Mucosa of descending colon (tissue), 3 donors: Measurements from ENCODE around the gene BCAT1. TPM values are rescaled to one million over a fixed set of nuclear protein-coding genes. Genes with fewer than 3 reads are reported as not detected.

ENCODE experiments used
- ATAC-seq: fragments of 200-7000 bp; cut with Tn5 transposase; one replicate; pipeline ENCODE4 v1.9.1; 2020; ENCODE audit warnings: mild to moderate bottlenecking, moderate library complexity
- DNase-seq, 3 donors: peaks; one replicate each; pipeline ENCODE4 v3.0.0-alpha.2; 2020
- H3K36me3 ChIP-seq: fragments of 200-600 bp; one replicate; pipeline ENCODE4 v1.8.0; 2021; ENCODE audit warnings: low read depth, mild to moderate bottlenecking
- H3K4me1 ChIP-seq: fragments of 200-600 bp; one replicate; pipeline ENCODE4 v1.8.0; 2021; ENCODE audit warnings: low read depth, mild to moderate bottlenecking
- H3K4me3 ChIP-seq: fragments of 200-600 bp; one replicate; pipeline ENCODE4 v1.8.0; 2021; ENCODE audit warnings: mild to moderate bottlenecking
- H3K9me3 ChIP-seq: fragments of 200-600 bp; one replicate; pipeline ENCODE4 v1.8.0; 2021; ENCODE audit warnings: mild to moderate bottlenecking
- CTCF ChIP-seq: fragments of 200-600 bp; IDR thresholded peaks from one replicate; pipeline ENCODE4 v1.8.0; 2022; ENCODE audit warnings: antibody characterized with exemption, mild to moderate bottlenecking
- intact Hi-C, 2 donors: fragments of 100-400 bp; cut with DNase I in 1 of 2; cut with micrococcal nuclease in 1 of 2; formaldehyde crosslinking; loops; one replicate each; pipeline versions ENCODE4 v1.11.0 to v1.11.1; 2022; cut with DNase I, micrococcal nuclease
- total RNA-seq, 3 donors: library from RNA; stranded (reverse); fragmentation: NEBNext Ultra II Directional in 2 of 3; extraction: Animal tissue kit (Norgen Biotek cat#: 25700) in 2 of 3; gene quantifications; one replicate each; pipeline versions ENCODE4 v1.2.1 to v1.2.4, GENCODE V29; 2021 to 2023
- donor health status: DM: no; HTN: no; CAD: no; lungs with moderate emphysema.
- donor health status: DM: no; HTN: no; CAD: no.
- donor health status: DM: no; HTN: yes; CAD: no.

The BCAT1 gene
- total RNA-seq, 3 donors from 2014 or later: 5.3 to 19.7 (median 11.1) TPM

GRCh38 chr12:24848941-24849477, 99.9 kb downstream of the BCAT1 start:
- no peak for DNase-seq

GRCh38 chr12:24846689-24847088, 102.2 kb downstream of the BCAT1 start:
- no peaks in the 10 kb centered on the region for H3K9me3 ChIP-seq
- ATAC-seq: no peak
- H3K36me3 ChIP-seq: no peaks in the 10 kb centered on the region
- H3K4me3 ChIP-seq: no peak overlapping the region
- no peak for DNase-seq
- intact Hi-C loops: no loop called here
- TF ChIP-seq CTCF: no peak
- H3K4me1 ChIP-seq: no peaks in the 10 kb centered on the region

More at GRCh38 chr12:24848941-24849477, 99.9 kb downstream of the BCAT1 start:
- Histone ChIP-seq H3K36me3 (no peaks in the 10 kb centered on the region), H3K9me3 (no peaks in the 10 kb centered on the region), H3K4me1 (no peaks in the 10 kb centered on the region), H3K4me3 (no peak overlapping the region)
- intact Hi-C loops: no loop called here
- TF ChIP-seq CTCF: no peak
- no peak for ATAC-seq

- H3K9me3 ChIP-seq: no peaks in the 10 kb centered on the region
- H3K4me1 ChIP-seq: no peaks in the 10 kb centered on the region
- ATAC-seq: no peak
- H3K4me3 ChIP-seq: no peak overlapping the region
- no peak for TF ChIP-seq CTCF
- no peak for DNase-seq
- no peaks in the 10 kb centered on the region for H3K36me3 ChIP-seq
- intact Hi-C loops: no loop called here
Observed at GRCh38 chr12:24845615-24846014, 103.3 kb downstream of the BCAT1 start.

GRCh38 chr12:24840046-24840800, 108.7 kb downstream of the BCAT1 start:
- no peak for TF ChIP-seq CTCF
- Histone ChIP-seq H3K4me3 (no peak overlapping the region), H3K4me1 (no peaks in the 10 kb centered on the region), H3K36me3 (no peaks in the 10 kb centered on the region), H3K9me3 (no peaks in the 10 kb centered on the region)
- DNase-seq: no peak
- ATAC-seq: no peak
- intact Hi-C loops: no loop called here

GRCh38 chr12:24839268-24839791, 109.6 kb downstream of the BCAT1 start:
- peak; percentile 47 for ATAC-seq
- no peak for TF ChIP-seq CTCF

More at GRCh38 chr12:24839268-24839791, 109.6 kb downstream of the BCAT1 start:
- Histone ChIP-seq H3K9me3 (no peaks in the 10 kb centered on the region), H3K4me3 (no peak overlapping the region), H3K36me3 (no peaks in the 10 kb centered on the region), H3K4me1 (no peaks in the 10 kb centered on the region)
- no peak for DNase-seq
- intact Hi-C loops: no loop called here
